Vagina (tissue), 2 donors: ENCODE measurements around the gene ST6GAL2.

Source experiments
- POLR2AphosphoS5 ChIP-seq, 2 donors: sonication (generic); formaldehyde crosslinking; IDR thresholded peaks; one replicate each; pipeline ENCODE4 v1.9.0; 2017; ENCODE audit warnings: antibody characterized with exemption in 2 of 2, mild to moderate bottlenecking in 2 of 2, low read depth in 1 of 2; ENCODE audit not compliant: insufficient read depth in 1 of 2
- TF ChIP-seq, protein P1 (sequence below), 3 experiments: fragments of 450-650 bp in 2 of 3; fragments of 200-600 bp in 1 of 3; sonication (generic) in 1 of 3; IDR thresholded peaks; one replicate each; pipeline ENCODE4 v1.5.1; 2017 to 2019; ENCODE audit warnings: antibody characterized with exemption in 3 of 3, mild to moderate bottlenecking in 2 of 3, moderate library complexity in 2 of 3

DNA sequence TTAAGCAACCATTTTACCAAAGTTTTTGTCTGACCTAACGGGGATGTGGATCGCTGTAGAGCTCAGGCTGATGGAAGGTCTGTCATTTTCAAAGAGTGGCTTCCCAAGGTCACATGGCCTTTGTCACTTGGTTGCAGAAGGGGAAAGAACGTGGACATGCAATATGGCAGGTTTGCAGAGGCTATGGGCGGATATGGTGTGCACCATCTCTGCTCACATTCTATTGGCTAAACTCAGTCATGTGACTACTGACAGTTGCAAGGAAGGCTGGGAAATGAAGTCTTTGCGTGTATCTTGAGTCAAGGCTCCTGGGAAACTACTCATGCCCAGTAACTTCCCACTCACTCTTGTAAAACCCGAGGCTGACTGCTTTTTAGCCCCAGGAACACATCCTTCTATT is 96.8 kb downstream of the ST6GAL2 start:
- TF ChIP-seq, protein P1, sequence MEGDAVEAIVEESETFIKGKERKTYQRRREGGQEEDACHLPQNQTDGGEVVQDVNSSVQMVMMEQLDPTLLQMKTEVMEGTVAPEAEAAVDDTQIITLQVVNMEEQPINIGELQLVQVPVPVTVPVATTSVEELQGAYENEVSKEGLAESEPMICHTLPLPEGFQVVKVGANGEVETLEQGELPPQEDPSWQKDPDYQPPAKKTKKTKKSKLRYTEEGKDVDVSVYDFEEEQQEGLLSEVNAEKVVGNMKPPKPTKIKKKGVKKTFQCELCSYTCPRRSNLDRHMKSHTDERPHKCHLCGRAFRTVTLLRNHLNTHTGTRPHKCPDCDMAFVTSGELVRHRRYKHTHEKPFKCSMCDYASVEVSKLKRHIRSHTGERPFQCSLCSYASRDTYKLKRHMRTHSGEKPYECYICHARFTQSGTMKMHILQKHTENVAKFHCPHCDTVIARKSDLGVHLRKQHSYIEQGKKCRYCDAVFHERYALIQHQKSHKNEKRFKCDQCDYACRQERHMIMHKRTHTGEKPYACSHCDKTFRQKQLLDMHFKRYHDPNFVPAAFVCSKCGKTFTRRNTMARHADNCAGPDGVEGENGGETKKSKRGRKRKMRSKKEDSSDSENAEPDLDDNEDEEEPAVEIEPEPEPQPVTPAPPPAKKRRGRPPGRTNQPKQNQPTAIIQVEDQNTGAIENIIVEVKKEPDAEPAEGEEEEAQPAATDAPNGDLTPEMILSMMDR (IDR thresholded peaks at IDR 0.05) = no peak
- TF ChIP-seq POLR2AphosphoS5 (IDR thresholded peaks at IDR 0.05; ENCODE audit: insufficient read depth in 1 of 2, low read depth in 1 of 2) = no peak
